Measurements from ENCODE around the gene CTBP1.

- TF ChIP-seq CTCF (conservative IDR thresholded peaks at IDR 0.05) (no peak), EZH2 (IDR thresholded peaks at IDR 0.05; ENCODE audit: low read depth) (no peak)
Observed at GRCh38 chr4:1226598-1226997, 22.3 kb downstream of the CTBP1 start.
